Breast epithelium (tissue), 3 donors: ENCODE measurements around the gene PRR20G.

Source experiments
- POLR2A ChIP-seq: fragments of 450-650 bp; IDR thresholded peaks from one replicate; pipeline ENCODE4 v1.6.1; 2016; ENCODE audit warnings: antibody characterized with exemption, mild to moderate bottlenecking, moderate library complexity
- POLR2AphosphoS5 ChIP-seq, 3 donors: sonication (generic); formaldehyde crosslinking; IDR thresholded peaks; one replicate each; pipeline ENCODE4 v1.6.1; 2017; ENCODE audit warnings: antibody characterized with exemption in 3 of 3
- TF ChIP-seq, protein P1 (sequence below), 3 donors: fragments of 450-650 bp; IDR thresholded peaks; one replicate each; pipeline ENCODE4 v1.5.1; 2016 to 2017; ENCODE audit warnings: antibody characterized with exemption in 3 of 3, mild to moderate bottlenecking in 3 of 3, moderate library complexity in 3 of 3

DNA sequence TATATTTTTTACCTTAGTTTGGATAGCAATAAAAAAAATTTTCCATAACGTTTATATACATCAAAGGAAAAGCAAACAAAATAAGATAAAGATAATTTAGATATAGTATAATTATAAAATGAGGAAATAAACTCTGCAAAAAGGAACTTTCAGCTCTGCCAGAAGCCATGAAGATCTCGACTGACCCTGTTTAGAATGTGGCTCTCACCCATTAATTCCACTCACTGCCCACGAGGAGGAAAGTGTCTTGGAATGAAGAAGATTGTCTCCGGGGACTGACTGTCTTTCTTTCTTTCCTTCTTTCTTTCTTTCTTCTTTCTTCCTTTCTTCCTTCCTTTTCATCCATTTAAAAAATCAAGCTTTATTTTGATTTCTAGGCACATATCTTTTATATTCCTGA, 20.1 kb upstream of the PRR20G start:
- no peak for TF ChIP-seq POLR2A
- TF ChIP-seq, protein P1, sequence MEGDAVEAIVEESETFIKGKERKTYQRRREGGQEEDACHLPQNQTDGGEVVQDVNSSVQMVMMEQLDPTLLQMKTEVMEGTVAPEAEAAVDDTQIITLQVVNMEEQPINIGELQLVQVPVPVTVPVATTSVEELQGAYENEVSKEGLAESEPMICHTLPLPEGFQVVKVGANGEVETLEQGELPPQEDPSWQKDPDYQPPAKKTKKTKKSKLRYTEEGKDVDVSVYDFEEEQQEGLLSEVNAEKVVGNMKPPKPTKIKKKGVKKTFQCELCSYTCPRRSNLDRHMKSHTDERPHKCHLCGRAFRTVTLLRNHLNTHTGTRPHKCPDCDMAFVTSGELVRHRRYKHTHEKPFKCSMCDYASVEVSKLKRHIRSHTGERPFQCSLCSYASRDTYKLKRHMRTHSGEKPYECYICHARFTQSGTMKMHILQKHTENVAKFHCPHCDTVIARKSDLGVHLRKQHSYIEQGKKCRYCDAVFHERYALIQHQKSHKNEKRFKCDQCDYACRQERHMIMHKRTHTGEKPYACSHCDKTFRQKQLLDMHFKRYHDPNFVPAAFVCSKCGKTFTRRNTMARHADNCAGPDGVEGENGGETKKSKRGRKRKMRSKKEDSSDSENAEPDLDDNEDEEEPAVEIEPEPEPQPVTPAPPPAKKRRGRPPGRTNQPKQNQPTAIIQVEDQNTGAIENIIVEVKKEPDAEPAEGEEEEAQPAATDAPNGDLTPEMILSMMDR (IDR thresholded peaks at IDR 0.05) = no peak
- no peak for TF ChIP-seq POLR2AphosphoS5 (IDR thresholded peaks at IDR 0.05)
